Measurements from ENCODE around the gene ANKRD63. TPM values are rescaled to one million over a fixed set of nuclear protein-coding genes. Genes with fewer than 3 reads are reported as not detected.

Gene ANKRD63
- total RNA-seq, 2 experiments from 2014 or later, result 0.26 TPM; not detected in 1

DNA sequence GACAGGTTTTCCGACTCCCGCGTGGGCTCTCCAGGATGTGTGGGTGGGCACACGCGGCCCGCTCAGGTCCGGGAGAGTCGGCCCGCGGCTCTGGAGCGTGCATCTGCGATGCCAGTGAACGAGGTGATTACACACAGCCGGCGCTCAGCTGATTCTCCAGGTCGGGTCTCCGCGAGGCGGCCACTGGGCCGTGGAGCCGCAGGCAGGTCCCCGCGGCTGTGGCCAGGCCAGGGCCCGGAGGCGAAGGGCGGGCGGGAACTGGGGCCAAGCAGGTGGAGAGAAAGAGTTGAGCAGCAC is 30.8 kb downstream of the ANKRD63 start:
- Mint-ChIP-seq H3K4me1 (peaks cover 9% of the 10 kb centered on the region), H3K36me3 (no peaks in the 10 kb centered on the region), H3K27ac (no peak overlapping the region), H3K4me3 (peak overlapping the region; percentile 32), H3K9me3 (no peaks in the 10 kb centered on the region), H3K27me3 (peaks cover 39% of the 10 kb centered on the region)
- no peak for ATAC-seq (ENCODE audit: low read depth)
- POLR2A ChIA-PET, result no interaction called here
- no peak for DNase-seq

- Mint-ChIP-seq H3K27me3 (peaks cover 39% of the 10 kb centered on the region), H3K4me1 (peaks cover 9% of the 10 kb centered on the region), H3K4me3 (peak overlapping the region; percentile 36), H3K36me3 (no peaks in the 10 kb centered on the region), H3K9me3 (no peaks in the 10 kb centered on the region), H3K27ac (no peak overlapping the region)
- POLR2A ChIA-PET, result no interaction called here
- ATAC-seq (ENCODE audit: low read depth), result no peak
- no peak for DNase-seq
These were observed 31.3 kb downstream of the ANKRD63 start for GRCh38 chr15:40251486-40252140.

DNA sequence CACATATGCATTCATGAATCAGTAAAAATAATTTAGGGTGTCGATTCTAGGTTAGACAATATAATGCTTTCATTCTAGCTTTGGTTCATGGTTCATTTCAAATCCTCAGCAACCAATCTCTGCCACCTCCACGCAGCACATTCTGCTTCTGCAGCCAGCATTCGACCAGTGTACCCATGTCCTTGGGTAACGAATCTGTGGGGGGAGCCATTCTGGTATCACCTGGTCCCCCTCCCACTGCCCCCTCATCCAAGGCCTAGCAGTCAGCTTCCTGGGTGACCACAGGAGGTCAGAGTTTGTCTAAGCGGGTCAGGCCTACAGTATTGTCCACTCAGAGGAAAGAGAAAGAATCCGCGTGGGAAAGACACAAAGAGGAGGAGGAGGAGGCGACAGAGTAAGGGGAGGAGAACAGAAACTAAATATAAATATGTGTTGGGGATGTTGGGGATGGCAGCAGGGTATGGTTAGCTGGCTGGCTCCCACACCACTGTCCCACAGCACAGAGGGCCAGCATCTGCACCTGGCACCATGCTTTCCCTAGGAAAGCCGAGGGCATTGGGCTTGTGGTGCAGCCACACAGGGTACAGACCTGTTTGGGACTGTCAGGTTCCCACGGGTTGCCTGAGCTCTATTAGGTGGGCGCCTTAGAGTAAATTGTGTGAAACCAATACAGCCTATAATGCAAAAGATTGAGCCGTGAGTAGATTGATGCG is 31.9 kb downstream of the ANKRD63 start:
- POLR2A ChIA-PET, result no interaction called here
- Mint-ChIP-seq H3K9me3 (no peaks in the 10 kb centered on the region), H3K4me1 (peaks cover 9% of the 10 kb centered on the region), H3K27ac (no peak overlapping the region), H3K27me3 (peaks cover 39% of the 10 kb centered on the region), H3K4me3 (no peak overlapping the region), H3K36me3 (no peaks in the 10 kb centered on the region)
- DNase-seq (no peak), ATAC-seq (ENCODE audit: low read depth) (no peak)

DNA sequence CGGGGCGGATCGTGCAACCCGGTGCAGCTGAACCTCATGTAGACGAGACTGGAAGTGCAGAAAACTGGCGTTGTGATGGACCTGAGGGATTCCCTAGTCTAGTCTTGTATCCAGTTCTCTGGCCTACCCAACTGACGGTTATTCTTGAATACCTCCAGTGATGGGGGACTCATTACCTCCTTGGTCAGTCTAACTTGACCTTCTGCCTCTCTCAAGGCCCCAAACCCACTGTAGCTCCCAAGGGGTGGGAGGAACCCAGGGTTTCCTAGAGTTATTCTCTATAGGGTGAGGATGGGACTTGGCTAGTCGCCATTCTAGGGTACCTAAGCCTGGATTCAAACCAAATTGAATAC is 32.6 kb downstream of the ANKRD63 start:
- ATAC-seq (ENCODE audit: low read depth) (no peak), DNase-seq (no peak)
- Mint-ChIP-seq H3K36me3 (no peaks in the 10 kb centered on the region), H3K27me3 (peaks cover 37% of the 10 kb centered on the region), H3K4me1 (peaks cover 9% of the 10 kb centered on the region), H3K9me3 (no peaks in the 10 kb centered on the region), H3K27ac (no peak overlapping the region), H3K4me3 (no peak overlapping the region)
- POLR2A ChIA-PET, result no interaction called here

DNA sequence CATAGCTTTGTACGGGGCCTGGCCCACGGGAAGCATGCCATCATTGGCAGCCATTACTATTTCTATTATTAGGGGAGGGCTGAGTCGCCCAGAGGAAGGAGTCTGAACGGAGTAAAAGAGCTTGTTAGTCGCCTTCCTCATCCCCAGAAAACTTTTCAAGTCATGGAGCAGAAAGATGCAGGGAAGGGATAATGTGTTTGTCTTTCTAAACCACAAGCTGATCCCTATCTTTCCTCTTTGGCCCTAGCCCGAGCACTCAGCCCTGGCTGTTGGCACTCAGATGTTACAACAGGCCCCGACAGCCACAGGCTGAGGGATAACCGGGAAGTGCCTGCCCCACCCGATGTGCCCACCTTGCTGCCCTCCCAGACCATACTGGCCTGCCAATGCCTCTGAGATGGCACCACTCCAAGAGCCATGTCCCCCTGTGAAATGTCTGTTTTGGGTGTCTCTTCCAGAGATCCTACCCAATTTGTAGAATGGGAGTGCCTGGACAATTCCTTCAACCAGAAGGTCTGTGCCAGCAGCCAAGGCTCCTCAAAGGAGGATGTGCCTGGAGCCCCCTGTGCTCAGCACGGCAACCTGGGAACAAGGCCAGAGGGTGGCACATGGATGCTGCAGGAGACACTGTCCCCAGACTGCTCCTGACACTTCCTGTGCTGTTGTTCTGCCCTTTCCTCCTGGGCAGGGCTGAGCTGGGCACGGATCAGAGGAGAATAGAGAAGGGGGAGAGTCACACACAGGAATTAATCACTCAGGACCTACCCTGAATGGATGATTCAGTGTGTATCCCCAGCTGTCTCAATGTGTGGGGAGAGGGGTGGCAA is 33.2 kb downstream of the ANKRD63 start:
- no peaks in the 10 kb centered on the region for H3K9me3 Mint-ChIP-seq
- peaks cover 35% of the 10 kb centered on the region for H3K27me3 Mint-ChIP-seq
- H3K36me3 Mint-ChIP-seq, result no peaks in the 10 kb centered on the region
- POLR2A ChIA-PET, result interaction anchor here (0.6 kb wide), 1 partner anchor 222 kb away, joined by 5 read pairs; no protein-coding TSS in a partner anchor
- ATAC-seq (ENCODE audit: low read depth) (no peak), DNase-seq (no peak)
- no peak overlapping the region for H3K27ac Mint-ChIP-seq
- peaks cover 9% of the 10 kb centered on the region for H3K4me1 Mint-ChIP-seq
- no peak overlapping the region for H3K4me3 Mint-ChIP-seq

GRCh38 chr15:40248006-40248783 is 34.7 kb downstream of the ANKRD63 start:
- DNase-seq (peak; percentile 19), ATAC-seq (ENCODE audit: low read depth) (no peak)
- POLR2A ChIA-PET, result no interaction called here
- Mint-ChIP-seq H3K27me3 (peaks cover 23% of the 10 kb centered on the region), H3K4me3 (no peak overlapping the region), H3K9me3 (no peaks in the 10 kb centered on the region), H3K4me1 (peaks cover 6% of the 10 kb centered on the region), H3K36me3 (no peaks in the 10 kb centered on the region), H3K27ac (no peak overlapping the region)

GRCh38 chr15:40247406-40247971 is 35.4 kb downstream of the ANKRD63 start:
- Mint-ChIP-seq H3K4me1 (peaks cover 5% of the 10 kb centered on the region), H3K36me3 (no peaks in the 10 kb centered on the region), H3K9me3 (no peaks in the 10 kb centered on the region), H3K4me3 (no peak overlapping the region), H3K27ac (no peak overlapping the region), H3K27me3 (peaks cover 19% of the 10 kb centered on the region)
- POLR2A ChIA-PET, result no interaction called here
- peak; percentile 15 for DNase-seq
- no peak for ATAC-seq (ENCODE audit: low read depth)

DNA sequence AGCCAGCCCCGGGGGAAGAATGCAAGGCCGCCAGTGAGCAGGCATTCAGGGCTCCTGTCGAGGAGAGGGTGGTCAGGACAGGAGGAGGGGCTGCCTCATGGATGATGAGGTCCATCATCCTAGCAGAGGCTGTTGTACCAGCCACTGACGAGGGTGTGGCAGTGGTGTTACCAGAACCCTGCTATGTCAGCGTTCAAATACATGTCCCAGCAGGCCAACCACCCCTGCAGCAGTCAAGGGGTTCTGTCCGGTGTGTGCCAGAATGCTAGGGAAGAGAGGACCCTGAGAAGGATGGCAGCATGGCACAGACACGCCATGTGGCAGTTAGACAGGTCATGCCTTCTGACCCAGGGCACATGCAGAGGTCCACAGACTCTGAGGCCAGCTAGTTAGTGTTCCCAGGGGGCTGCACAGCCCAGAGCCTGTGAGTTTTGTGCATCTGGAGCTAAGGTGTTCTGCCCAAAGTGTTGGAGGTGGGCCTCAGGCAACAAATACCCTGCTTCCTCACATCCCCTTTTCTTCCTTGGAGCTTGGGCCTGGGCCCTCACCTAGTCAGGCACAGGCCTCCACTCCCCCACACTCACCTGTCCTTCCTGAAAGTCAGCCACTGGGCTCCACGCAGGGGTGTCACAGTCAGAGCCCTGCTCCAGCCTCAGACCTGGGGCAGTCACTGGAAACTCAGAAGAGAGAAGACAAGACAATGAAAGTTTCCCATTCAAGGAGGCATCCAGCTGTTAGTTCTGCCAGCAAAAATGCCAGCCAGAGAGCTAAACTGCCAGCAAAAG is 36.2 kb downstream of the ANKRD63 start:
- no peak overlapping the region for H3K27ac Mint-ChIP-seq
- DNase-seq (peak; percentile 23), ATAC-seq (ENCODE audit: low read depth) (no peak)
- POLR2A ChIA-PET, result no interaction called here
- no peak overlapping the region for H3K4me3 Mint-ChIP-seq
- peaks cover 16% of the 10 kb centered on the region for H3K27me3 Mint-ChIP-seq
- H3K36me3 Mint-ChIP-seq, result no peaks in the 10 kb centered on the region
- no peaks in the 10 kb centered on the region for H3K9me3 Mint-ChIP-seq
- H3K4me1 Mint-ChIP-seq, result peaks cover 5% of the 10 kb centered on the region

DNA sequence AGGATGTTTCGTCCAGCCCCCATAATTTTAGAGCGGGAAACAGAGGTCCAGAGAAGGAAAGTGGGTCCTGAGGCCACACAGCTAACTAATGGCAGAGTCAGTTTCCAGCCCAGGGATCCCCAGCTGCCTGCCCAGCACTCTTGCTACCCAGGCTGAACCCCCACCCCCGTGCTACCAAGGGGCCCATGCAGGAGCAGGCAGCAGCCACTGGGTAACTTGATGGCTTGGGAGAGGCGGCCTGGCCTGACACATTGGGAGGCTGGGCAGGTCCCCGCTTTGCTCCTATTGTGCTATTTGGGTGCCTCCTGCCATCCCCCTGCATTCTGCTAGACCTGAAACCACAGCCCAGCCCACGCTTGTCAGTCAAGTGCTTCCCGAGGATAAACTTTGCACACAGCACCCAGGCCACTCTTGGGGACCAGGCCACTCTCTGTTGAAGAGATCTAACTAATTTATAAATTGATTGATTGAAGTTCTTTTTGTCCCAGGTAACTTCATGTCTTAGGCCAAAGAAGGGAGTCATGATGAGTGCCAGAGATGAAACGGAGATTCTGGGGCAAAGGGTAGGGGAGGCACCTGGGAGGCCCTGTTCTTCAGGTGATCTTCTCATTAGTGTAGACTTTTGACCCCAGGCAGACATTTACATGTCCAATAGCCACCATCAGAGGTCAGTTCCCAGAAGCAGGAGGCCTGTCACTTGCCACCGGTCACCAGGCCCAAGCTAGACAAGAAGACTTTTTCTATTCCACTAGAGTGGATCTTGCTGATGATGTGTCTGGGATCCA is 37.0 kb downstream of the ANKRD63 start:
- DNase-seq (peak; percentile 27), ATAC-seq (ENCODE audit: low read depth) (no peak)
- H3K9me3 Mint-ChIP-seq, result no peaks in the 10 kb centered on the region
- H3K36me3 Mint-ChIP-seq, result no peaks in the 10 kb centered on the region
- H3K27ac Mint-ChIP-seq, result no peak overlapping the region
- H3K4me3 Mint-ChIP-seq, result no peak overlapping the region
- H3K4me1 Mint-ChIP-seq, result peaks cover 5% of the 10 kb centered on the region
- peaks cover 7% of the 10 kb centered on the region for H3K27me3 Mint-ChIP-seq
- POLR2A ChIA-PET, result no interaction called here

DNA sequence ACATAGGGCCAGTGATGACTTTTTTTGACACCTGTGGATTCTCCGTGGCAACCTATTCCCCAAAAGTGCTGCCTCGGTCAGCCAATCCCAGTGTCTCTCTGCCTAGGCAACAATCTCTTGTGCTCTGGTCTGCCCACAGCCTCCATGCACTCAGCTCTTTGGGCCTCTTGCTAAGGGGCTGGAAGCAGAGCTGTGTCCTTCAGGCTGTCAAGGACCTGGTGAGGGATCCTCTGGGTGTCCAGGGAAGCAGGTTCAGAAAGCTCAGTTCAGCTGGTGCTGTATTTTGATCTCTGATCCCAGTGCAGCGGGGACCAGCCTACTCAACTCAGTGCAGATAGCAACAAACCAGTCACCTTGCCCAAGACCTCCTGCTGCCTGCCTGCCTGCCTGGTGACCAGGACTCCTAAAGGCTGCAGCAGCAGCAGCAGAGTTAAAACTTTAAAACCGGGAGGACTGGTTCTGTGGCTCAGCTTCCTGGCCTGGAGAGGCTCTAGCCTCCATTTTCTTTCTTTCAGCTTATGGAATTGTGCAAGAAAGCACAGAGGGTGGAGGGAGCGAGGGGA is 37.8 kb downstream of the ANKRD63 start:
- no peaks in the 10 kb centered on the region for H3K36me3 Mint-ChIP-seq

GRCh38 chr15:40243126-40243810 is 39.6 kb downstream of the ANKRD63 start:
- Mint-ChIP-seq H3K4me1 (peaks cover 7% of the 10 kb centered on the region), H3K9me3 (no peaks in the 10 kb centered on the region), H3K27ac (no peak overlapping the region), H3K36me3 (no peaks in the 10 kb centered on the region), H3K4me3 (no peak overlapping the region), H3K27me3 (peaks cover 16% of the 10 kb centered on the region)
- DNase-seq (no peak), ATAC-seq (ENCODE audit: low read depth) (no peak)
- POLR2A ChIA-PET, result no interaction called here

More for the DNA sequence above, 37.8 kb downstream of the ANKRD63 start:
- Mint-ChIP-seq H3K9me3 (no peaks in the 10 kb centered on the region), H3K4me3 (no peak overlapping the region), H3K4me1 (peaks cover 5% of the 10 kb centered on the region), H3K27ac (no peak overlapping the region), H3K27me3 (peaks cover 3% of the 10 kb centered on the region)
- peak; percentile 22 for DNase-seq
- ATAC-seq (ENCODE audit: low read depth), result no peak
- POLR2A ChIA-PET, result no interaction called here
